Measurements from ENCODE around the gene CENPU.

DNA sequence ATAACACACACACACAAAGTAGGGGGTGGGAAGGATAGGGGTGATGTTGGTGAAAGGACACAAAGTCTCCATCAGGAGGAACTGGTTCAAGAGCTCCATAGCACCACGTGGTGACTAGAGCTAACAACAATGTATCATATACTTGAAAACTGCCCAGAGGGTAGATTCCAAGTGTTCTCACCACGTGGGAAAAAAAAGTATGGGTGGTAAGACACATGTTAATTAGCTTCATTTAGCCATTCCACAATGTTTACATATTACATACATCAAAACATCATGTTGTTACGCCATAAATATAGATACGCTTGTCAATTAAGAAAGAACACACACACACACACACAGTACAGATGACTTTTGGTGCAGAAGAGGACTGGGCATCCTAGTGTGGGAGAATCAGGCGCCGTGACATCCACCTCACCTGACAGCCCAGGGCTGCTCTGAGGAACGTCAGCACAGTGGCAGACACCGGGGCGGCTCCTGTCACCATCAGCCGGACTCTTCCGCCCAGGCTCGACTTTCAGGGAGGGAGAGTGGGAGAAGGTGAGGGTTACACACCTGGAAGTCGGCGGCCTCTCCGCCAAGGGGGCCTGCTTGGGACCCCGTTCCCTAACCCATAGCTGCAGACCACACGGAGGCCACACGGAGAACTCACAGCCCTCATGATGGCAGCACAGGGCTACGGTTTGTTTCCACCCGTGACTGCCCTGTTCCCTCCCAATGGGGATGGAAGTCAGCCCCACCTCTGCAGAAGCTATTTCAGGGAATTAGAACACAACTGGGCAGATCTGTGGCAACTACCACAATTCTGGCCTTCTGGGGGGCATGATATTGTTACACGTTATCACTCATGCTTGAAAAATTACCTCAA lies 31.8 kb upstream of the CENPU start:
- TF ChIP-seq, protein P1, sequence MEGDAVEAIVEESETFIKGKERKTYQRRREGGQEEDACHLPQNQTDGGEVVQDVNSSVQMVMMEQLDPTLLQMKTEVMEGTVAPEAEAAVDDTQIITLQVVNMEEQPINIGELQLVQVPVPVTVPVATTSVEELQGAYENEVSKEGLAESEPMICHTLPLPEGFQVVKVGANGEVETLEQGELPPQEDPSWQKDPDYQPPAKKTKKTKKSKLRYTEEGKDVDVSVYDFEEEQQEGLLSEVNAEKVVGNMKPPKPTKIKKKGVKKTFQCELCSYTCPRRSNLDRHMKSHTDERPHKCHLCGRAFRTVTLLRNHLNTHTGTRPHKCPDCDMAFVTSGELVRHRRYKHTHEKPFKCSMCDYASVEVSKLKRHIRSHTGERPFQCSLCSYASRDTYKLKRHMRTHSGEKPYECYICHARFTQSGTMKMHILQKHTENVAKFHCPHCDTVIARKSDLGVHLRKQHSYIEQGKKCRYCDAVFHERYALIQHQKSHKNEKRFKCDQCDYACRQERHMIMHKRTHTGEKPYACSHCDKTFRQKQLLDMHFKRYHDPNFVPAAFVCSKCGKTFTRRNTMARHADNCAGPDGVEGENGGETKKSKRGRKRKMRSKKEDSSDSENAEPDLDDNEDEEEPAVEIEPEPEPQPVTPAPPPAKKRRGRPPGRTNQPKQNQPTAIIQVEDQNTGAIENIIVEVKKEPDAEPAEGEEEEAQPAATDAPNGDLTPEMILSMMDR (conservative IDR thresholded peaks at IDR 0.05; ENCODE audit: low read depth, low read length) = no peak
- TF ChIP-seq EZH2phosphoT487 (IDR thresholded peaks at IDR 0.05; ENCODE audit: borderline replicate concordance, low read length) = no peak
